Fibroblast of skin of right biceps (primary cell): ENCODE measurements around the gene IKZF1.

ENCODE experiments used
- DNase-seq: peaks from one replicate; pipeline ENCODE4 v3.0.0-alpha.2; 2013

Gene IKZF1

GRCh38 chr7:50356945-50357268 is 52.4 kb downstream of the IKZF1 start:
- DNase-seq: no peak

GRCh38 chr7:50357426-50357825 is 52.9 kb downstream of the IKZF1 start:
- no peak for DNase-seq

GRCh38 chr7:50358041-50358705 is 53.7 kb downstream of the IKZF1 start:
- DNase-seq: no peak

- no peak for DNase-seq
Measured at GRCh38 chr7:50358779-50359178, 54.3 kb downstream of the IKZF1 start.

- no peak for DNase-seq
Measured at GRCh38 chr7:50359258-50359994, 54.9 kb downstream of the IKZF1 start.

- DNase-seq: peak; percentile 1
Measured at GRCh38 chr7:50359995-50360925, 55.7 kb downstream of the IKZF1 start.

GRCh38 chr7:50362142-50362541 is 57.6 kb downstream of the IKZF1 start:
- DNase-seq: no peak

GRCh38 chr7:50362712-50363282 is 58.3 kb downstream of the IKZF1 start:
- no peak for DNase-seq

GRCh38 chr7:50363327-50364060 is 59.0 kb downstream of the IKZF1 start:
- no peak for DNase-seq

- DNase-seq: no peak
Measured at GRCh38 chr7:50364645-50365044, 60.1 kb downstream of the IKZF1 start.

GRCh38 chr7:50366311-50366710 is 61.8 kb downstream of the IKZF1 start:
- no peak for DNase-seq

- DNase-seq: no peak
Measured at GRCh38 chr7:50367100-50367499, 62.6 kb downstream of the IKZF1 start.

GRCh38 chr7:50367570-50367969 is 63.1 kb downstream of the IKZF1 start:
- no peak for DNase-seq

GRCh38 chr7:50368366-50368765 is 63.9 kb downstream of the IKZF1 start:
- no peak for DNase-seq

- peak; percentile 1 for DNase-seq
Measured at GRCh38 chr7:50369143-50370026, 64.9 kb downstream of the IKZF1 start.

- DNase-seq: no peak
Measured at GRCh38 chr7:50370884-50371283, 66.4 kb downstream of the IKZF1 start.

GRCh38 chr7:50371551-50372021 is 67.1 kb downstream of the IKZF1 start:
- DNase-seq: no peak

- DNase-seq: no peak
Measured at GRCh38 chr7:50372923-50373322, 68.4 kb downstream of the IKZF1 start.

GRCh38 chr7:50376056-50376820 is 71.7 kb downstream of the IKZF1 start:
- DNase-seq: no peak

GRCh38 chr7:50377356-50377755 is 72.8 kb downstream of the IKZF1 start:
- no peak for DNase-seq

- no peak for DNase-seq
Measured at GRCh38 chr7:50379082-50379481, 74.6 kb downstream of the IKZF1 start.
